ENCODE measurements around the gene MYO19. TPM values are rescaled to one million over a fixed set of nuclear protein-coding genes. Genes with fewer than 3 reads are reported as not detected.

MYO19 gene
- total and polyA plus RNA-seq, 9 of the 15 experiments (the other 6 are each of a cell fraction or from before 2014, with no cell fraction given): 21.6 to 176 (median 129) TPM

DNA sequence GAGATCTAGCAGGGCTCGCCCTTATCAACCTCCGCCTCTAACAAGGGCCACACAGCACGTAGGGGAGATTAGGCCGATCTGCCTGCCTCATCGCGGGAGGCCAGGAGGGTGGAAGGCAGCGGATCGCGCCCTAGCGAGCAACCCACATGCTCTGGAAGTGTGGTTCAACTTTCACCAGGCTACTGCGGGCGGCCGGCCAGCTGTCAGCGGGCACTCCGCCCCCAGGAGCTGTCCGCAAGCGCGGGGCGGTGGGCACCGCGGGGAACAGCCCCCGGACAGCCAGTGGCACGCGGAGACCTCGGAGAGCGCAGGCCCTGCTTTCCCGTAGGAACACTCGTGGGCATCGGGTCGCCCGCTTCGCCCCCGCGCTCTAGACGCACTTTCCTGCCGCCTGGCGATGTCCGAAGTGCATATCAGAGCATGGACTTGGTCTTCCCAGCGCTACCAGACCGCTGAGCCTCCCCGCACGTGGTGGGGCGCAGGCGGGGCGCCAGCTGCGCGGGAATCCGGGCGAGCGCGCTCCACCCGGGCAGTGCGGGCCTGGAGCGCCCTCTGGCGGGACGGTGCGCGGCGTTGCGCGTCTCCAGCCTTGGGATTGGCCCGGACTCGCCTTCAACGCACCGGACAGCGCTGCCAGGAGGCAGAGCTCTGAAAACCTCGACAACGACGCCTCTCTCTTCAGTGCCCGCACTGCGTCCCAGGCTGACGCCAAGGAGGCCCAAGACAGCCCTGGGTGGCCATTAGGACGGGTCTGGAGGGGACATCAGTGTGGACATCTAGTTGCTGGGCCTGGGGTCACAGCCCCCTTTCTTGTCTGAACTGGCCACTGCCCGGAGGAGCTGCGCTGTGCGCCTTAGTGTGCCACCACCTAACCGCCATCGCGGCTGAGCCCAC, 51.8 kb downstream of the MYO19 start (continued):
- TF ChIP-seq, protein P1, sequence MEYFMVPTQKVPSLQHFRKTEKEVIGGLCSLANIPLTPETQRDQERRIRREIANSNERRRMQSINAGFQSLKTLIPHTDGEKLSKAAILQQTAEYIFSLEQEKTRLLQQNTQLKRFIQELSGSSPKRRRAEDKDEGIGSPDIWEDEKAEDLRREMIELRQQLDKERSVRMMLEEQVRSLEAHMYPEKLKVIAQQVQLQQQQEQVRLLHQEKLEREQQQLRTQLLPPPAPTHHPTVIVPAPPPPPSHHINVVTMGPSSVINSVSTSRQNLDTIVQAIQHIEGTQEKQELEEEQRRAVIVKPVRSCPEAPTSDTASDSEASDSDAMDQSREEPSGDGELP (CRISPR knock-in tag; IDR thresholded peaks at IDR 0.05; ENCODE audit: borderline replicate concordance): peak; percentile 87
- TF ChIP-seq TEAD4 (IDR thresholded peaks at IDR 0.05; ENCODE audit: low read length) (no peak), TEAD4 (CRISPR knock-in tag; IDR thresholded peaks at IDR 0.05; ENCODE audit: borderline replicate concordance) (peak; percentile 89; the same call in 1 of the 2 replicates), HNRNPL (IDR thresholded peaks at IDR 0.05; ENCODE audit: low read depth, low read length) (peak; percentile 89), DACH1 (IDR thresholded peaks at IDR 0.05; ENCODE audit: partially characterized antibody) (peak; percentile 12), RB1 (IDR thresholded peaks at IDR 0.05; ENCODE audit: low read depth) (peak; percentile 100), L3MBTL2 (IDR thresholded peaks at IDR 0.05) (peak; percentile 100)
- TF ChIP-seq, protein P2, sequence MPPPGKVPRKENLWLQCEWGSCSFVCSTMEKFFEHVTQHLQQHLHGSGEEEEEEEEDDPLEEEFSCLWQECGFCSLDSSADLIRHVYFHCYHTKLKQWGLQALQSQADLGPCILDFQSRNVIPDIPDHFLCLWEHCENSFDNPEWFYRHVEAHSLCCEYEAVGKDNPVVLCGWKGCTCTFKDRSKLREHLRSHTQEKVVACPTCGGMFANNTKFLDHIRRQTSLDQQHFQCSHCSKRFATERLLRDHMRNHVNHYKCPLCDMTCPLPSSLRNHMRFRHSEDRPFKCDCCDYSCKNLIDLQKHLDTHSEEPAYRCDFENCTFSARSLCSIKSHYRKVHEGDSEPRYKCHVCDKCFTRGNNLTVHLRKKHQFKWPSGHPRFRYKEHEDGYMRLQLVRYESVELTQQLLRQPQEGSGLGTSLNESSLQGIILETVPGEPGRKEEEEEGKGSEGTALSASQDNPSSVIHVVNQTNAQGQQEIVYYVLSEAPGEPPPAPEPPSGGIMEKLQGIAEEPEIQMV (tag; conservative IDR thresholded peaks at IDR 0.05; ENCODE audit: low read depth): no peak

All from K562 (cell line).